ENCODE results near the gene C11orf97.

The C11orf97 gene

DNA sequence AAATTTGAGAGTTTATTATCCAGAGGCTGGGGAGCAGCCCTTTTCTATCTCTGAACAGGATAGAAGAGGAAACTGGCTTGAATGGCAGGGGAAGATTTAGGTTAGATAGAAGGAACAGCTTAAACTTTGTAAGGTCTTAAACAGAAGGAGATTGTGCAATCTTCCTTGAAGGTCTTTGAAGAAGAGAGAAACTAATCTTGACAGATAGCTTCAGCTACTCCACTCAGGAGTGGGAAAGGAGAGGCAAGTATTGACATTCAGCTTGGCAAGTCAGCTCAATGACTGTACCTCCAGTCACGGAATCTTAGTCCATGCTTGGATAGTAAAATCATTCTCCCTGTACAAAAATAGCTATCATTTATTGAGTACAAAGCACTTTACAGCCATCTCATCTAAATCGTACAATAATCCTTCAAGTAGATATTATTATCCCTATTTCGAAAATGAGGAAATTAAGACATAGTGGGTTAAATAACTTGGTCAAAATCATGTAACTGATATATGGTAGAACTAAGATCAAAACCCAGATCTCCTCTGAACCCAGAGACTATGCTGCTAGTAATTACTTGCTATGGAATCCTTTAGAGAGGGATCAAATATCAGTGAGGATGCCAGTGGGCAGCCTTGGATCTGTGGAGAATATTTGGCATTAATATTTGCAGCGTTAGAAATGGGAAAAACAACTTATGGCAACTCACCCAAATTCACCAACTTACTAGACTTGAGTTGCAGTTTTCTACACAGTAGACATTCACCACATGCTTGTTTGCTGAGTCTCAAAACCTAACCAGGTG lies 14.6 kb downstream of the C11orf97 start:
- WGBS (ENCODE audit: extremely low coverage, insufficient coverage, low lambda C conversion rate), result no CpG with 5 or more reads among the region's 4 CpGs
- Histone ChIP-seq H3K79me1 (ENCODE audit: low read length) (no peaks in the 10 kb centered on the region), H3K23ac (ENCODE audit: low read length) (no peak overlapping the region), H3K18ac (ENCODE audit: low read length) (no peak overlapping the region), H3K9ac (ENCODE audit: low read length) (no peak overlapping the region), H3K4me1 (ENCODE audit: control insufficient read depth, low read depth, low read length) (no peaks in the 10 kb centered on the region), H3K27ac (ENCODE audit: low read depth, low read length) (no peak overlapping the region), H2BK120ac (ENCODE audit: low read depth, low read length) (no peak overlapping the region), H3K27me3 (ENCODE audit: insufficient read depth, low read length, poor library complexity) (no peaks in the 10 kb centered on the region), H3K79me2 (ENCODE audit: control insufficient read depth, insufficient read depth, low read length) (no peaks in the 10 kb centered on the region), H2AK5ac (ENCODE audit: low read length) (no peak overlapping the region), H2BK5ac (ENCODE audit: low read length) (no peak overlapping the region), H3K4me3 (ENCODE audit: low read length) (no peak overlapping the region), H3K4me2 (ENCODE audit: low read length) (no peak overlapping the region), H3K36me3 (ENCODE audit: control insufficient read depth, insufficient read depth, low read length) (no peaks in the 10 kb centered on the region), H2BK15ac (replicated peaks; ENCODE audit: low read depth) (no peak overlapping the region), H3K4ac (ENCODE audit: low read depth, low read length) (no peak overlapping the region), H3K56ac (ENCODE audit: low read length) (no peak overlapping the region), H4K8ac (ENCODE audit: low read depth, low read length) (no peak overlapping the region), H4K5ac (ENCODE audit: low read length) (no peak overlapping the region)
- DNase-seq, result no peak

DNA sequence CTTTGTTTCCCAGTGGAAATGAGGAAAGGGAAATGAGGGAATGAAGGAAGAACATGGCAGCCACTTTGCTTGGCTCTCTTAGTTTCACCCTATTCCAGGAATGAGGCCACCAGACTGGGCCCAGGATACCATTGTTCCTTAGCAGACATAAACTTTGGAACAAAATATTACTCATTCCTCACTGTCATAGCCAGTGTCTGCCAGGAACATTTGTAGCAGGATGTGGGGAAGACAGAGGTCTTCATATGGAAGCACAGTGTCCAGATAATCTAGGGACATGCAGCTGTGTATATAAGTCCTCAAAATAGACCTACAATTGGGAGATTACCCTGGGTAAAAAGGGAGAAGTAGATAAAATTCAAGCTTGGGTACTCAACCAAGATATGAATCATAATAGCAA lies 16.3 kb downstream of the C11orf97 start:
- Histone ChIP-seq H2BK5ac (ENCODE audit: low read length) (no peak overlapping the region), H2AK5ac (ENCODE audit: low read length) (no peak overlapping the region), H4K8ac (ENCODE audit: low read depth, low read length) (no peak overlapping the region), H3K18ac (ENCODE audit: low read length) (no peak overlapping the region), H3K4me3 (ENCODE audit: low read length) (no peak overlapping the region), H3K4me1 (ENCODE audit: control insufficient read depth, low read depth, low read length) (no peaks in the 10 kb centered on the region), H3K9ac (ENCODE audit: low read length) (no peak overlapping the region), H3K27ac (ENCODE audit: low read depth, low read length) (no peak overlapping the region), H3K79me1 (ENCODE audit: low read length) (no peaks in the 10 kb centered on the region), H3K79me2 (ENCODE audit: control insufficient read depth, insufficient read depth, low read length) (no peaks in the 10 kb centered on the region), H3K36me3 (ENCODE audit: control insufficient read depth, insufficient read depth, low read length) (no peaks in the 10 kb centered on the region), H3K23ac (ENCODE audit: low read length) (no peak overlapping the region), H3K4me2 (ENCODE audit: low read length) (no peak overlapping the region), H3K27me3 (ENCODE audit: insufficient read depth, low read length, poor library complexity) (no peaks in the 10 kb centered on the region), H3K4ac (ENCODE audit: low read depth, low read length) (no peak overlapping the region), H2BK15ac (replicated peaks; ENCODE audit: low read depth) (no peak overlapping the region), H2BK120ac (ENCODE audit: low read depth, low read length) (no peak overlapping the region), H3K56ac (ENCODE audit: low read length) (no peak overlapping the region), H4K5ac (ENCODE audit: low read length) (no peak overlapping the region)
- no peak for DNase-seq

DNA sequence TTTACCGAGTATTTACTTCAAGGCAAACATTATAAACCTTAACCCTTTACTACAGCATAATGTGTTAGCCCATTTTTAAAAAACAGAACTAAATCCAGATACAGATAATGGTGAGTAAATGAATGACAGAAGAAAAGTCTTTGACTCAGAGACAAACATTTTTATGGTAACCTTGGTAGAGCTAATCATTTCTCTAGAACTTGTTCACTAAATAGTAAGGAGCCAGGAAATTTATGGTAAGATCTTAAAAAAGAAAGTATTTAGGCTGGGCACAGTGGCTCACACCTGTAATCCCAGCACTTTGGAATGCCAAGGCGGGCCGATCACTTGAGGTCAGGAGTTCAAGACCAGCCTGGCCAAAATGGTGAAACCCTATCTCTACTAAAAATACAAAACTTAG lies 19.9 kb downstream of the C11orf97 start:
- Histone ChIP-seq H3K79me2 (ENCODE audit: control insufficient read depth, insufficient read depth, low read length) (no peaks in the 10 kb centered on the region), H3K4me2 (ENCODE audit: low read length) (no peak overlapping the region), H3K36me3 (ENCODE audit: control insufficient read depth, insufficient read depth, low read length) (no peaks in the 10 kb centered on the region), H4K5ac (ENCODE audit: low read length) (no peak overlapping the region), H4K8ac (ENCODE audit: low read depth, low read length) (no peak overlapping the region), H2BK5ac (ENCODE audit: low read length) (no peak overlapping the region), H2BK120ac (ENCODE audit: low read depth, low read length) (no peak overlapping the region), H2AK5ac (ENCODE audit: low read length) (no peak overlapping the region), H3K4me3 (ENCODE audit: low read length) (no peak overlapping the region), H3K79me1 (ENCODE audit: low read length) (no peaks in the 10 kb centered on the region), H3K23ac (ENCODE audit: low read length) (no peak overlapping the region), H3K4me1 (ENCODE audit: control insufficient read depth, low read depth, low read length) (no peaks in the 10 kb centered on the region), H3K4ac (ENCODE audit: low read depth, low read length) (no peak overlapping the region), H3K9ac (ENCODE audit: low read length) (no peak overlapping the region), H2BK15ac (replicated peaks; ENCODE audit: low read depth) (no peak overlapping the region), H3K27me3 (ENCODE audit: insufficient read depth, low read length, poor library complexity) (no peaks in the 10 kb centered on the region), H3K27ac (ENCODE audit: low read depth, low read length) (no peak overlapping the region), H3K18ac (ENCODE audit: low read length) (no peak overlapping the region), H3K56ac (ENCODE audit: low read length) (no peak overlapping the region)
- DNase-seq, result no peak
- no CpG with 5 or more reads among the region's 3 CpGs for WGBS (ENCODE audit: extremely low coverage, insufficient coverage, low lambda C conversion rate)

DNA sequence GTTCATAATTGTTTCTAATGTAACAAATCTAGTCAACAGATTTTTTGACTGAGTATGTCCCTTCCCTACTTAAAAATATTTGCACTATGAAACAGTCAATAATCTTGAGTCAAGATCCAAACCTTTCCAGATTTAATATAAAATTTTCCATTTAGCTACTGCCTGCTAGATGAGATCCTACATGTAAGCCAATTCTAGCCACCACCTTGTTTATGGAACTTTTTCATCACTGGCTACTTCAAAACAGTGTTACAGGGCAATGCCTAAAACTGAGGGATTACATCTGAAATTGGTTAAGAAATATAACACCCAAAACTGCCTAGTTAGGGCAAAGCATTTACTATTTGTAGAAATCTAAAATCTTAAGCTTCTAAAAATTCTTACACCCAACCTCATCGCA lies 20.9 kb downstream of the C11orf97 start:
- no peaks in the 10 kb centered on the region for H3K27me3 ChIP-seq (ENCODE audit: insufficient read depth, low read length, poor library complexity)
- no peak overlapping the region for H3K4me2 ChIP-seq (ENCODE audit: low read length)
- no peak overlapping the region for H3K9ac ChIP-seq (ENCODE audit: low read length)
- DNase-seq, result no peak
- no peak overlapping the region for H4K5ac ChIP-seq (ENCODE audit: low read length)
- no peak overlapping the region for H2AK5ac ChIP-seq (ENCODE audit: low read length)
- H4K8ac ChIP-seq (ENCODE audit: low read depth, low read length), result no peak overlapping the region
- WGBS (ENCODE audit: extremely low coverage, insufficient coverage, low lambda C conversion rate), result no CpG with 5 or more reads among the region's 1 CpG
- no peak overlapping the region for H2BK120ac ChIP-seq (ENCODE audit: low read depth, low read length)
- H3K18ac ChIP-seq (ENCODE audit: low read length), result no peak overlapping the region
- no peak overlapping the region for H2BK5ac ChIP-seq (ENCODE audit: low read length)
- H3K4me1 ChIP-seq (ENCODE audit: control insufficient read depth, low read depth, low read length), result no peaks in the 10 kb centered on the region
- no peak overlapping the region for H3K4me3 ChIP-seq (ENCODE audit: low read length)
- H3K36me3 ChIP-seq (ENCODE audit: control insufficient read depth, insufficient read depth, low read length), result no peaks in the 10 kb centered on the region
- H3K27ac ChIP-seq (ENCODE audit: low read depth, low read length), result no peak overlapping the region
- no peak overlapping the region for H3K4ac ChIP-seq (ENCODE audit: low read depth, low read length)
- no peak overlapping the region for H3K23ac ChIP-seq (ENCODE audit: low read length)
- H3K79me2 ChIP-seq (ENCODE audit: control insufficient read depth, insufficient read depth, low read length), result no peaks in the 10 kb centered on the region
- no peaks in the 10 kb centered on the region for H3K79me1 ChIP-seq (ENCODE audit: low read length)
- H3K56ac ChIP-seq (ENCODE audit: low read length), result no peak overlapping the region
- no peak overlapping the region for H2BK15ac ChIP-seq (replicated peaks; ENCODE audit: low read depth)

DNA sequence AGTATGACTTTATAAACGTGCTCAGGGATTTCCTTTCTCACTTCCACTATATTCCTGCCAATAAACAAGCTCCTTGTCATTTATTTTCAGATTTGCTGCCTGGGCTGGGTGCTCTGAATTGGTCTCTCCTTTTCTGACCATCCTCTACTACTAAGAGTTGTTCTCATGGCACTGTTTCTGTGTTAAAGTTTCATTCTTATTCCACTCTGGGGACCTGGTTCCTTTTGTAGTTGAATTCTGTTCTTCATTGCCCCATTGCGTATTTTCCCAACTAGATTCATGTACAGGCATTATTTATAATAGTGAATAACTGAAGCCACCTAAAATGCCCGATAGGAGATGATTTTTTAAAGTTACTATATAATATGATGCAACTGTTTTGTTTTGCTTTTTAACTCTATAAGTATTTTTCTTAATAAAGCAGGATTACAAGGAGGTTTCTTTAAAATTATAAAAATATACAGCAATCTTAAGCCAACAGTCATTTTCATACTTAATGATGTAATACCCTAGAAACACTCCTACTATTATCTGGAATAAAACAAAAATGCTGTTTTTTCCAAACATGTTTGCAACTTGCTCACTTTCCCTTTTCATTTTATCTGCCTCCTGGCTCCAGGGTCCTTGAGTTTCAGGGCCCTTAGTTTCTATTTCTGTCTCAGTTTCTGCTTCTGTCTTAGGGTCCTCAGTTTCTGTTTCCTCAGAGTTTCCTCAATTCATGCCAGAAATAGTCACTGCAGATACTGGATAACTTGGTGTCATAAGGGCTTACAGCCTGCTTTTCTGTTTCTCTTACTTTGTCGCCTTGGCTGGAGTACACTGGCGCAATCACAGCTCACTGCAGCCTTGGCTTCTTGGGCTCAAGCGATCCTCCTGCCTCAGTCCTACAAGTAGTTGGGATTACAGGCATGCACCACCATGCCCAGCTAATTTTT lies 21.7 kb downstream of the C11orf97 start:
- Histone ChIP-seq H2BK120ac (ENCODE audit: low read depth, low read length) (no peak overlapping the region), H3K4ac (ENCODE audit: low read depth, low read length) (no peak overlapping the region), H2AK5ac (ENCODE audit: low read length) (no peak overlapping the region), H3K18ac (ENCODE audit: low read length) (no peak overlapping the region), H3K9ac (ENCODE audit: low read length) (no peak overlapping the region), H3K36me3 (ENCODE audit: control insufficient read depth, insufficient read depth, low read length) (no peaks in the 10 kb centered on the region), H2BK5ac (ENCODE audit: low read length) (no peak overlapping the region), H3K79me2 (ENCODE audit: control insufficient read depth, insufficient read depth, low read length) (no peaks in the 10 kb centered on the region), H4K8ac (ENCODE audit: low read depth, low read length) (no peak overlapping the region), H3K4me2 (ENCODE audit: low read length) (no peak overlapping the region), H3K23ac (ENCODE audit: low read length) (no peak overlapping the region), H3K4me1 (ENCODE audit: control insufficient read depth, low read depth, low read length) (no peaks in the 10 kb centered on the region), H3K27ac (ENCODE audit: low read depth, low read length) (no peak overlapping the region), H2BK15ac (replicated peaks; ENCODE audit: low read depth) (no peak overlapping the region), H3K4me3 (ENCODE audit: low read length) (no peak overlapping the region), H3K27me3 (ENCODE audit: insufficient read depth, low read length, poor library complexity) (no peaks in the 10 kb centered on the region), H4K5ac (ENCODE audit: low read length) (no peak overlapping the region), H3K56ac (ENCODE audit: low read length) (no peak overlapping the region), H3K79me1 (ENCODE audit: low read length) (no peaks in the 10 kb centered on the region)
- WGBS (ENCODE audit: extremely low coverage, insufficient coverage, low lambda C conversion rate), result no CpG with 5 or more reads among the region's 6 CpGs
- DNase-seq, result no peak
